ENCODE results near the gene KNTC1.
"Not testable (repeated sequence)": the region's sequence is repeated elsewhere in the genome, so short reads cannot be mapped to it uniquely, and the experiment has no call there.

Gene KNTC1

DNA sequence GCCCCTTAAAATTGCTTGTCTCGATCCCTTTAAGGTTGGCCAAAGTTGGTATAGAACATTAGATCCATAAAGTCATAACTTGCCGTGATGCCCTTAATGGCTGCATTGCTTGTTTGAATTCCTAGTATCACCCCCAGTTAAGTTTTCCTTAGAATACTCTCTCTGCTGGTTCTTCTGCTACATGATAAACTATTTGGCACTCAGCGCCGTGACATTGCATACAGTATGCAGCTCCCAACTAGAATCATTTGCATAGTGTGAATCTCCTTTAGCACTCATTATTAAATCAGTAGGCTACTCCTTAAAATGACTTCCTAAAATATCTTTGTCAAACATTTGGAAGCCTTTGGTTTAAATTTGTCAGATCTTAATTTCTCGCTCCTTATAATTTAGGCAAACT, 42.2 kb downstream of the KNTC1 start:
- no peak for DNase-seq

DNA sequence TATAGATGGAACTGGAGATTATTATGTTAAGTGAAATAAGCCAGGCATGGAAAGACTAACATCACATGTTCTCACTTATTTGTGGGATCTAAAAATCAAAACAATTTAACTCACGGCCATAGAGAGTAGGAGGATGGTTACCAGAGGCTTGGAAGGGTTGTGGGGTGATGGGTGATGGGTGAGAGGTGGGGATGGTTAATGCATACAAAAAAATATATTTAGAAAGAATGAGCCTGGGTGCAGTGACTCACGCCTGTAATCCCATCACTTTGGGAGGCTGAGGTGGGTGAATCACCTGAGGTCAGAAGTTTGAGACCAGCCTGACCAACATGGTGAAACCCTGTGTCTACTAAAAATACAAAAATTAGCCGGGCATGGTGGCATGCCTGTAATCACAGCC, 43.0 kb downstream of the KNTC1 start:
- not testable (repeated sequence) for DNase-seq

DNA sequence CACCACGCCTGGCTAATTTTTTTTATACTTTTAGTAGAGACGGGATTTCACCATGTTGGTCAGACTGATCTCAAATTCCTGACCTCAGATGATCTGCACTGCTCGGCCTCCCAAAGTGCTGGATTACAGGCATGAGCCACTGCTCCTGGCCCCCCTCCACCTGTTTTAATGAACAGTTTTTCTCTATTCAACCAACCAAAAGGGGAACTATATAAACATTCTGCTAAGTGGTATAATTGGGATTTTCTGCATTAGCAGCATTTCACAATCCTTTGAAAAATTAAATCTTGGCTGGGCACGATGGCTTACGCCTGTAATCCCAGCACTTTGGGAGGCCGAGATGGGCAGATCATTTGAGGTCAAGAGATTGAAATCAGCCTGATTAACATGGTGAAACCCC, 44.8 kb downstream of the KNTC1 start:
- no peak for DNase-seq

DNA sequence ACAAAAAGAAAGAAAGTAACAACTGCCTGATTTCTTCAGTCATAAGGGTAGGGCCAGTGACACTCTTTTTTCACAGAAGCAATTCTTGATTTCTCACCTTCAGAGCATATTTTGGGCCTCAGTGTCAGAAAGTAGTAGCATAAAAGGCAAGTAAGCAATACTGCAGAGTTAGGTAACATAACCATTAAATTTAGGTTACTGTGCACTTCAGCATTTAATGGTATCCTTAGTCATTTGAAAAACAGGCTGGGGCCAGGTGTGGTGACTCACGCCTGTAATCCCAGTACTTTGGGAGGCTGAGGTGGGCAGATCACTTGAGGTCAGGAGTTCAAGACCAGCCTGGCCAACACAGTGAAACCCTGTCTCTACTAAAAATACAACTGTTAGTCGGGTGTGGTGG, 56.2 kb downstream of the KNTC1 start:
- DNase-seq, result not testable (repeated sequence)

DNA sequence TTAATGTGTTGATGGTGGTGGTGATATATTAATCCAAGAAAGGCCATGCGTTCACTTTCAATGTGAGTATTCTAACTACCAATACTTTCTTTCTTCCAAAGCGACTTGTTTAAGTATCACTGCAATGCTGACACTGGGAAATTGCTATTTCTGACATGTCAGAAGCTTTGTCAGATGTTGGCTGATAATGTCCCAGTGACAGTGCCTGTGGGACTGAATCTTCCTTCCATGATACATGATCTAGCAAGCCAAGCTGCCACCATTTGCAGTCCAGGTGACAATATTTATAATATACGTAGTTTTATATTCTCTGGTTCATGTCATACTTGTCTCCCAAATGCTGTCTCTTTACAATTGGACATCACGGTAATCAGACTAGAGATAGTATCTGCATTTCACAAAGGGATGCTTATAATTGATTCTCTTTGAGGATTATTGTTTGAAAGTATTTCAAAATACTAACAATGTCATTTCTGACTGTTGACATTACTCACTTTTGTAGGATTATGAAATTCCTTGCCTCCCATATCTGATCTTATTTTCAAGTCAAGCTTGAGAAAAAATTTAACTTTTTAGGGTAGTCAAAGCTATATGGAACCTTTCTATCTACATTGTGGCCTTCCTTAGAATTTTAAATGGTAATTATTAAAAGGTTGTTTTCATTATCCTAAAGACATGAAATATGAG, 57.3 kb downstream of the KNTC1 start:
- no peak for DNase-seq

DNA sequence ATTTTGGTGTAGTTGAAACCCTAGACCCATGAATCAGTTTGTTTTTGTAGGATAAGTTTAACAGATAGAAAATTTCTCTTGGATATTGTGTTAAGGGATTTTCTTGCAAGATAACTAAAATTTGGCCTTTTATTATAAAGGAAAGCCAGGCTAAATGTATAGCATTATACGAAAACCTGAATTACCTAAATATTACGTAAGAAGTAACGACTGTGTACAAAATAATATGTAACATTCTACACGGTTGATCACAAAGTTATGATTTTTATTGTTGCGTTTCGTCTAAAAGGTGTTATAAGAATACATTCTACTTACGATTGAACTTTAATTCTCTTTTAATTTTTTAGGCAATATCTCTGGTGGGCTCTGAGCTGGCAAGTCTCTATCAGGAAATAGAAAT, 63.9 kb downstream of the KNTC1 start:
- DNase-seq, result no peak

DNA sequence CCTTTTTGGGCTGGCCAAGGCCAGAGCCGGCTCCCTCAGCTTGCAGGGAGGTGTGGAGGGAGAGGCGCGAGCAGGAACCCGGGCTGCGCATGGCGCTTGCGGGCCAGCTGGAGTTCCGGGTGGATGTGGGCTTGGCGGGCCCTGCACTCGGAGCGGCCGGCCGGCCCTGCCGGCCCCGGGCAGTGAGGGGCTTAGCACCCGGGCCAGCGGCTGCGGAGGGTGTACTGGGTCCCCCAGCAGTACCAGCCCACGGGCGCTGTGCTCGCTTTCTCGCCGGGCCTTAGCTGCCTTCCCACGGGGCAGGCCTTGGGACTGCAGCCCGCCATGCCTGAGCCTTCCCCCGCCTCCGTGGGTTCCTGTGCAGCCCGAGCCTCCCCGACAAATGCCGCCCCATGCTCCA, 64.9 kb downstream of the KNTC1 start:
- DNase-seq, result not testable (repeated sequence)

DNA sequence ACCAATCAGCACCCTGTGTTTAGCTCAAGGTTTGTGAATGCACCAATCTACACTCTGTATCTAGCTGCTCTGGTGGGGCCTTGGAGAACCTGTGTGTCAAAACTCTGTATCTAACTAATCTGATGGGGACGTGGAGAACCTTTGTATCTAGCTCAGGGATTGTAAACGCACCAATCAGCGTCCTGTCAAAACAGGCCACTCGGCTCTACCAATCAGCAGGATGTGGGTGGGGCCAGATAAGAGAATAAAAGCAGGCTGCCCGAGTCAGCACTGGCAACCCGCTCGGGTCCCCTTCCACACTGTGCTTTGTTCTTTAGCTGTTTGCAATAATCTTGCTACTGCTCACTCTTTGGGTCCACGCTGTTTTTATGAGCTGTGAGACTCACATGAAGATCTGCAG, 65.5 kb downstream of the KNTC1 start:
- not testable (repeated sequence) for DNase-seq

DNA sequence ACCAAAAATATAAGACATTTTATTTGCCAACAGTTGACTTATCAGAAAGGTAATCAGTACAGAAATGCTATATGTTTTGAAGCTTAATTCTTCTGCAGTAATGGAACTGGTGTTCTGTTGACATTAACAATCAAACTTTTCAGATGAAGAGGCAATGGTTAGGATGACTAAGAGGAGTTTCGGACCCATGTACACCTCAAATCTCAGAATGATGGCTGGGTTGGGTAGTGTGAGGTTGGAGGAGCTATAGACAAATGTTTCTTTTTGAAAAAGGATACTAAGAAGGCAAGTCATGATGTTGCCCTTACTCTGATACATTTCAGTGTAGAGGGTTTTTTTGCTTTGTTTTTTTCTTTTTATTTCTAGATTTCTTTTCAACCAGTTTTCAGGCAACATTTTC, 66.9 kb downstream of the KNTC1 start:
- no peak for DNase-seq

DNA sequence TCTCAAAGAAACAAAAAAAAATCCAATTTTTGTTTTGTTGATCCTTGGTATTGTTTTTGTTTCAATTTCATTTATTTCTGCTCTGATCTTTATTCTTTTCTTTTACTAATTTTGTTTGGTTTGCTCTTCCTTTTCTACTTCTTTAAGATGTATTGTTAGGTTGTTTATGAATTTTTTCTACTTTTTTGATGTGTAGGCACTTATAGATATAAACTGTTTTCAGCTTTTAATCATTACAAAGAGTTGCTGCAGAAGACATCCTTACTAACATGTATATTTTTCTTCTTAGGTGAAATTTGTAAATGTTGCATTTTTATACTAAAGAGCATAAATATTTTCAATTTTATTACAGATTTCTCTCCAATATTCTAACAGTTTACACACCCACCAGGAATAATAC, 69.8 kb downstream of the KNTC1 start:
- DNase-seq, result no peak

DNA sequence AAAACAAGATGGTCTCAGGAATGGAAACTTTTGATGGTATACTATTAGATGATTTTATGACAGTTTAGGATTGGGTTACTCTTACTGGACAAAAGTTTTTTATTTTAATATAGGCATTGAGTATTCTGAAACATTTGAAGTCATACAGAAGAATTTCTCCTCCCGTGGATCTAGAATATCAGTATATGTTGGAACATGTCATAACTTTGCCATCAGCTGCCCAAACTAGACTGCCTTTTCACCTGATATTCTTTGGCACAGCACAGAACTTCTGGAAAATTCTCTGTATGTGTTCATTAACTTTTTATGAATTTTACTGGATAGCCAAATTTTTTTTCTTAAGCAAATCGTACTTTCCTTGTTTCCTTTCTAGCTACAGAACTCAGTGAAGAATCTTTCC, 75.4 kb downstream of the KNTC1 start:
- DNase-seq, result no peak

DNA sequence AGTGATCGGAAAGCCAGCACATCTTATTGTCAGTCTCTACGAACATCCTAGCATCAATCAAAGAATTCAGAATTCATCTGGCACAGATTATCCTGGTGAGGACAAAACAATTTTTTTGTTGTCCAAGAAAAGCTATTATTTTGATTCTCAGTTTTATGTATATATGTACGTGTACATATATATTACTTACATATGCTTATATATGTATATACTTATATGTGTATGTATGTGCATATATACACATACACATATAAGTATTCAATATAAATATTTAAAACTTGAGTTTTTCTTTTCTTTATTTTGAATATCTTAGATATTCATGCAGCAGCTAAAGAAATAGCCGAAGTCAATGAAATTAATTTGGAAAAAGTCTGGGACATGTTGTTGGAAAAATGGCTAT, 77.9 kb downstream of the KNTC1 start:
- DNase-seq, result no peak

DNA sequence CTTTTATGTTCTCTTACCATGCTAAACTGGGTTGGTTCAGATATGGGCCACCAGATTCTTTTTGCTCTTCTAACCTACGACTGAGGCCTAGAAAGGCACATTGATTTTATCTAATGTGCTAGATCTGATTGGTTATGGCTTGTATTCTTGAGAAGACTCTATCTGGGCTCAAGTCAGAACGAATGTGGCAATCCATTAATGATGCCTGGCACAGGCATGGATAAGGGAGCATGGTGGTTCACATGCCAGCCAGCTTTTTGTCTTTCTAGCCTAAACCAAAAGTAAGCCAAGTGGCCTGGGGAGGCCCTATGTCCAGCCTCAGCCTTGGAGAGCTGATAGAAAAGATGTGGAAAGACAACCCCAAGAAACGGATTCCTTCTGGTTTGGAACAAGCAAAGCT, 82.7 kb downstream of the KNTC1 start:
- no peak for DNase-seq

DNA sequence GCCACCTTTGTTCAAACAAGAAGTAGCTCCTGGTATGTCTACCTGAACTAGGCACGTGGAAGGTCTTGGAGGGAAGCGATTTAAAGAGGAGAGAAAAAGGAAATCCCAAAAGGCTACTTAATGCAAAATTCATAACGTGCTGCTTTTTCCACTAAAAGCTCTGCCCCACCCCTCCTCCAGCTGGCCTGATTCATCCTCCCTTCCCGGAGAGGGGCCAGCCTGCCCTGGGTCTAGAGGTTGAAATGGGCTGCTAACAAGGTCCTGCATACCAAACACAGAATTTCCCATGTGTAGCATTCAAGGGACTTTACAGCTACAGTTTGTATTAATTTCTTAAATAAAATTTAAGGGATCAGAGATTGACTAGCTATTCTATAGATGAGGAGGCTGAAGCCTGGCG, 83.2 kb downstream of the KNTC1 start:
- no peak for DNase-seq

DNA sequence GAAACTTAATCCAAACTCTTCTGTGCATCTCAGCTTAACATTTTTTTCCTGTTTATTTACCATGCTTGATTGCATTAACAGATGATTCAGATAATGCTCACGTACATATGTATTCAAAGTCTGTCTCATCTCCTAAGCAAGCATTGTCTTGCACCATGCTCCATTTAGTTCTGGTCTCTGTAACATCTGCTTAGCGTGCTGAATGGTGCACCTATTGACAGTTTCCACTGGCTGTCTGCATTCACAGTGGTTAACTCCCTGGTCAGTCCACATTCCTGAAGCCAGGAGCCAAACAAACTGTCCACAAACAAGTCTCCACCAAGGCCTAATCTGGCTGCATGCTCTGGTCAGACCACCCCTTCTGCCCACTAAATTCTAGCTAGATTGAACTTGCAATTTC, 83.9 kb downstream of the KNTC1 start:
- no peak for DNase-seq

DNA sequence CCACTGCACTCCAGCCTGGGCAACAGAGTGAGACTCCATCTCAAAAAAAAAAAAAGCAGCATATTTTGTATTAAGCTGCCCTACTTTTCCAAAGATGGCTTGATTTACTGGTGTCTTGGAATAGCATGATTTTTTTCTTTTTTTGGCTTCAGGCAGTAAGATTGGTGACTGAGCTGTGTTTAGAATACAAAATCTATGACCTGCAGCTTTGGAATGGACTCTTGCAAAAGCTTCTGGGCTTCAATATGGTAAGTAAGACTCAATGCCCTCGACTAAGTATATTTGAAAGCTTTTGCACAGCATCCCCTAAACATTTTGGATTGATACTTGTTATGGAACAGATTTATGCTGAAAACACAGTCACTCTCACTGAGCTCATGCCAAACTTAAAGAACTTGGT, 87.8 kb downstream of the KNTC1 start:
- DNase-seq, result no peak

DNA sequence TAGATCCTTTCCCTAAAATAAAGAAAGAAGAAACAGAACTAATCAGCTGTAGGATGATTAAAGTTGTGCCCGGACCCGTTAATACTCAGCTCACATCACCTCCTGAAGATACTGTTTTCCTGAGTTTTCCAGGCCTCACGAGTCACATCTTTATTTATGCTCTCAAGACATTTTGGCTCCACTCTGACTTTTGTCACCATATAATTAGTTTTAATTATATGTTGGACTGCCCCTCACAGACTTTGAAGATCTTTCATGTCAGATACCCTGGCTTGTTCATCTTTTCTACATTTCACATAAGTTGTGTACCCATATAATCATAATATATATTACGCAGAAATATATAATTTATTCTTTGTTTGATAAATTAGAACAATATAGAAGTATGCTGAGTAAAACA, 88.7 kb downstream of the KNTC1 start:
- DNase-seq, result no peak

DNA sequence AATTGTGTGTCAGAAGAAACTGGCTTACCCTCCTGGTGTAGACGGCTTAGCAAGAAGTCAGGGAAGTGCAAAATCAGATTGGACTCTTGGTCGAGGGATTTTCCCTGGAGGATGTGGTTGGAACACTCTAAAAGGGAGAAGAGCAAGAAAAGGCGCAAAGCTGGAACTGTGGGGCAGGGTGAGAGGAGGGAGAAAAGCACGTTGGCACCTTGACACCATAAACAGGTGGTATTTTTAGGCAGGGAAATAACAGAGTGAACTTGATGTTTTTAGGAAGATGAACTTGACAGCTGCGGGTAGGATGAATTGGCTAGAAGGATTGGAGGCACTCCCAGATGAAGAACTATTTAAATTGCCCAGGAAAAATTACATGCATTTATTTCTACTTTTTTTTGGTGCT, 108.4 kb downstream of the KNTC1 start:
- no peak for DNase-seq

DNA sequence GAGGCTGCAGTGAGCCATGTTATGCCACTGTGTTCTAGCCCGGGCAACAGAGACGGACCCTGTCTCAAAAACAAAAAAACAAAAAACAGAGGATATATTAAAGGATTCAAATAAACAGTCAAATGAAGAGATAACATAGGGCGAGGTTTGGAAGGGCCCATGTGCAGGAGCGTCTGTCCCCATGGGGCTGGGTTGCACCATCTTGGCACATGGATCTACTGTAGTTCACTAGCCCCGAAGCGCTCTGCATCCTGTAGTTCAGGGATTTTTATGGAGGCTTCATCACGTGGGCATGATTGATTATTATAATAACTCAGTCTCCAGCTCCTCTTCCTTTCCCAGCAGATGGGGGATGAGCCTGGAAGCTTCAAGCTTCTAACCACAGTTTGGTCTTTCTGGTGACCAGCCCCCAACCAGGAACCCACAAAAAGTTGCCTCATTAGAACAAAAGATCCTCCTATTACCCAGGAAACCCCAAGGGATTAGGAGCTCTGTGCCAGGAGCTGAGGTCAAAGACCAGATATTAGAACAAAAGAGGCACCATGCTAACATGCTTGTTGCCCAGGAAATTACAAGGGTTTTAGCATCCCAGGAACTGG, 116.3 kb downstream of the KNTC1 start:
- no peak for DNase-seq

DNA sequence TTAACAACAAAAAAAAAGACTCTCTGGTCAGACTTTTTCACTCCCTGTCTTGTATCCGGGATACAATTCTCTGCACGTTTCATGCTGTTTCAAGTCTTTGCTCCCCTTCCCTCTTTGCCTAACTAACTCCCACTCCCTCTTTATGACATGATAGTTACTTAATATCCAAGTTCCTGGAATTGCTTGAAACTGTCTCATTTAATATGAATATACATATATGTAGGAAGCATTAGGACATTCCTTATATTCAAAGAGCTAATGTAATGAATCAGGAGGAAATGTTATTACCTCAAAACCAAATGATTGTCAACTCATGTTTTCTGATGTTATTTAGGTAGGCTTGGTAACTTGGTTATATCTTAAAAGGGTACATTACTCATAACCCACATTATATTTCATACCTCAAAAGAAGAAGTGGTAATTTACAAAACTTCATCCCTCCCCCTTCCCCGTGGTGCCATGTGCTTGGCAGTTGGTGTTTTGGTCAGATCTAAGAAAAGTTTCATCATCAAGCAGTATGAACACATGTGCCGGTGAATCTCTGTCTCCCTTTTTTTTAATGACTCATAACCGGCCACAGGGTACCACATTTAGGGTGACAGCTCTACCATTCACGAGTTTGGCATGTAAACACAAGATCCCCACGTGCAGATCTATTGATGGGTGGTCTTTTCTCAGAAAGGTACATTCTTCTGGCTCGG, 119.6 kb downstream of the KNTC1 start:
- DNase-seq, result no peak

DNA sequence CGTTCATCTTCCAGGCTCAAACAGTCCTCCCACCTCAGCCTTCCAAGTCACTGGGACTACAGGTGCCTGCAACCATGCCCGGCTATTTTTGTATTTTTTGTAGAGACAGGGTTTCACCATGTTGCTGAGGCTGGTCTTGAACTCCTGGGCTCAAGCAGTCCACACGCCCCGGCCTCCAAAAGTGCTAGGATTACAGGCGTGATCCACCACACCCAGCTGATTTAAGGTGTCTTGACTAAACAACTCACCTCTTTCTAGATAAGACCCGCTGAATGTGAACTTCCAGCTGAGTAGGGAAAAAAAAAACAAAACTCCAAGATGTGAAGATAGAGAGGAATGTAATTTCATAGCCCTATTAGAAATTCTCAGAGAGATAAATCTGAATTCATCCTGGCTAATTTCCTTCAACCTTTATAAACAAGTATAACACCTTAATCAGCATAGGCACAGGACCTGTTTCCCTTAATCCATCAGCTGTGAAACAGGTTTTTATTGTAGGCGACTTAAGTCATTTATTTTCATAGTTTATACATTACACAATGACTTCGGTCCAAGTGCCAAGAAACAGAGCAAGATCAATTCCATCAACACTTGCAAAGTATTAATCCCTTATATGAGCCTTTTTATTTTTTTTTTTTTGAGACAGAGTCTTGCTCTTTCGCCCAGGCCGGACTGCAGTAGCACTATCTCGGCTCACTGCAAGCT, 124.6 kb downstream of the KNTC1 start:
- DNase-seq, result no peak

DNA sequence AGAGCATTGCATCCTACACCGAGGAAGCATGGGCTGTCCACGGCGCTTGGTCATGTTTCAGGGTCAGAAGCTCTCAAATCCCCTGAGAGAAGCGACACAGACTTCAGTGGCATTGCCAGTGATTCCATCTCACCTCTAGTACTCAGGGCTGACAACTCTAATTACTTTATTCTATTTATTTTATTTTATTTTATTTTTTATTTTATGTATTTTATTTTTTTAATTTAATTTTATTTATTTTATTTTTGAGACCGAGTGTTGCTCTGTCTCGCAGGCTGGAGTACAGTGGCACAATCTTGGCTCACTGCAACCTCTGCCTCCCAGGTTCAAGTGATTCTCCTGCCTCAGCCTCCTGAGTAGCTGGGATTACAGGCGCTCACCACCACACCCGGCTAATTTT, 126.2 kb downstream of the KNTC1 start:
- not testable (repeated sequence) for DNase-seq

DNA sequence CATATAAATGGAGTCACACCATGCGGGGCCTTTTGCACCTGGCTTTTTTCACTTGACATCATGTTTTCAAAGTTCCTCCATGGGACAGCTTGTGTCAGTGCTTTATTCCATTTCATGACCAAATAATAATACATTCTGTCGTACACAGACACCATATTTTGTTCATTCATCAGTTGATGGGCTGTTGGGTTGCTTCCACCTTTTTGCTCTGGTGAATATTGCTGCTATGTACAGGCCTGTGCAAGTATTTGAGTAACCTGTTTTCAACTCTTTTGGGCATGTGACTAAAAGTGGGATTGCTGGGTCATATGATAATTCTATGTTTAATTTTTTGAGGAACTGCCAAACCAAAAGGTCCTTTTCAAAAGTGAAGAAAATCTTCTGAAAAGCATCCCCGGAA, 129.2 kb downstream of the KNTC1 start:
- no peak for DNase-seq

DNA sequence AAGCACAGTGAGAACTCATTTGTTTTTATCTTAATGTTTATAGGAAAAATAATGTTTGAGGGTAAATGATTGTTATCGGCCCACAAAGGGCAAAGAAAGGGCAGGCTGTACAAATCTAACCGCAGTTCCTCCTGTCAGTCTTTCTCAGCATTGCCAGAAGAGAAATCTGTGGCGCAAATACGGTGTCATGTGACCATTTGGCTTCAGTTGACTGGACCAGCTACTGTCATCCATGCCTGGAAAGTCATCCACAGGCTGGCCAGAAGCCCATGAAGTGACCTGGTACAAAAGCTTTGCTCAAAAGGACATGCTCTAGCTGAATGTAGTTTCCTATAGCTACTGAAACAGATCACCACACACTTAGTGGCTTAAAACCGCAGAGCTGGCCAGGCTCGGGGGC, 132.5 kb downstream of the KNTC1 start:
- no peak for DNase-seq

Measured in NCI-H446 (cell line).